ENCODE data around the gene MPP7. TPM values are rescaled to one million over a fixed set of nuclear protein-coding genes. Genes with fewer than 3 reads are reported as not detected.

Gene MPP7
- total and polyA plus RNA-seq, 2 of the 8 experiments (the other 6 are each of a cell fraction or from before 2014, with no cell fraction given), result 1.9 to 9.3 TPM

GRCh38 chr10:28274475-28274874 lies 28.4 kb downstream of the MPP7 start (continued):
- TF ChIP-seq CHD7 (IDR thresholded peaks at IDR 0.05; ENCODE audit: insufficient replicate concordance, low read length), result no peak
- no peak for TF ChIP-seq SIX5 (IDR thresholded peaks at IDR 0.05; ENCODE audit: low read depth, low read length)
- no peak for TF ChIP-seq TCF12 (IDR thresholded peaks at IDR 0.05; ENCODE audit: low read depth, low read length)
- TF ChIP-seq CHD2 (IDR thresholded peaks at IDR 0.05; ENCODE audit: low read length), result no peak
- TF ChIP-seq RNF2 (IDR thresholded peaks at IDR 0.05; ENCODE audit: borderline replicate concordance, low read depth, low read length, missing control alignments, poor library complexity, severe bottlenecking), result no peak
- TF ChIP-seq TBP (IDR thresholded peaks at IDR 0.05; ENCODE audit: low read depth, low read length), result no peak

Measured in H1 (cell line).